Stimulated activated CD8-positive, alpha-beta memory T cell treated with anti-CD3 and anti-CD28 coated beads, Interleukin-12 subunit alpha, Interleukin-12 subunit beta, amount 100 ng/mL, for 24 hours (primary cell): Measurements from ENCODE around the gene RPP25L.

Experiments
- DNase-seq: peaks from one replicate; pipeline ENCODE4 v3.0.0-alpha.2; 2020; ENCODE audit errors: extremely low read depth

The RPP25L gene

GRCh38 chr9:34585946-34586669, 25.8 kb downstream of the RPP25L start:
- DNase-seq, result no peak

- DNase-seq, result no peak
These were observed 26.9 kb downstream of the RPP25L start for GRCh38 chr9:34584970-34585369.

- no peak for DNase-seq
These were observed 29.1 kb downstream of the RPP25L start for GRCh38 chr9:34582787-34583186.

GRCh38 chr9:34581318-34581717, 30.6 kb downstream of the RPP25L start:
- DNase-seq, result no peak

- no peak for DNase-seq
These were observed 31.5 kb downstream of the RPP25L start for GRCh38 chr9:34580358-34580757.

GRCh38 chr9:34579808-34580163, 32.1 kb downstream of the RPP25L start:
- DNase-seq, result no peak

GRCh38 chr9:34579104-34579807, 32.6 kb downstream of the RPP25L start:
- DNase-seq, result no peak

- DNase-seq, result no peak
These were observed 33.4 kb downstream of the RPP25L start for GRCh38 chr9:34578241-34579103.

GRCh38 chr9:34577400-34578240, 34.3 kb downstream of the RPP25L start:
- DNase-seq, result no peak

- DNase-seq, result no peak
These were observed 35.1 kb downstream of the RPP25L start for GRCh38 chr9:34576597-34577399.

GRCh38 chr9:34575862-34576596, 35.9 kb downstream of the RPP25L start:
- no peak for DNase-seq

- no peak for DNase-seq
These were observed 36.7 kb downstream of the RPP25L start for GRCh38 chr9:34575241-34575640.

GRCh38 chr9:34574571-34574970, 37.3 kb downstream of the RPP25L start:
- DNase-seq, result no peak

GRCh38 chr9:34573599-34574325, 38.1 kb downstream of the RPP25L start:
- no peak for DNase-seq

- DNase-seq, result no peak
These were observed 39.3 kb downstream of the RPP25L start for GRCh38 chr9:34572628-34573027.

- DNase-seq, result no peak
These were observed 39.8 kb downstream of the RPP25L start for GRCh38 chr9:34572092-34572491.

- DNase-seq, result no peak
These were observed 40.5 kb downstream of the RPP25L start for GRCh38 chr9:34571481-34571810.

GRCh38 chr9:34570809-34571480, 41.0 kb downstream of the RPP25L start:
- no peak for DNase-seq

- DNase-seq, result no peak
These were observed 41.5 kb downstream of the RPP25L start for GRCh38 chr9:34570376-34570775.
